Smooth muscle cell (in vitro differentiated cells): ENCODE measurements around the gene NUDT5. TPM values are rescaled to one million over a fixed set of nuclear protein-coding genes. Genes with fewer than 3 reads are reported as not detected.

Source experiments
- DNase-seq: peaks from one replicate; lab custom pipeline; 2025; ENCODE audit not compliant: unreplicated experiment; lab: John Stamatoyannopoulos, UW
- H2AFZ ChIP-seq: fragments of 200-600 bp; sonication (generic); 2 replicates; pipeline ENCODE4 v1.6.0; 2016; ENCODE audit warnings: antibody characterized with exemption, low read depth, mild to moderate bottlenecking
- H3F3A ChIP-seq: fragments of 200-600 bp; sonication (generic); 2 replicates; pipeline ENCODE4 v1.6.0; 2017; ENCODE audit warnings: antibody characterized with exemption, low read depth
- H3K27ac ChIP-seq: fragments of 200-600 bp; sonication (generic); 2 replicates; pipeline ENCODE4 v1.5.1; 2016; ENCODE audit warnings: low read depth, mild to moderate bottlenecking
- H3K27me3 ChIP-seq: fragments of 200-600 bp; sonication (generic); 2 replicates; pipeline ENCODE4 v1.6.1; 2016; ENCODE audit warnings: low read depth, mild to moderate bottlenecking
- H3K36me3 ChIP-seq: fragments of 200-600 bp; sonication (generic); 2 replicates; pipeline ENCODE4 v1.5.1; 2016; ENCODE audit warnings: low read depth
- H3K4me1 ChIP-seq: fragments of 200-600 bp; sonication (generic); 2 replicates; pipeline ENCODE4 v1.5.1; 2016; ENCODE audit warnings: low read depth
- H3K4me2 ChIP-seq: fragments of 200-600 bp; sonication (generic); 2 replicates; pipeline ENCODE4 v1.6.0; 2016; ENCODE audit warnings: mild to moderate bottlenecking
- H3K4me3 ChIP-seq: fragments of 200-600 bp; sonication (generic); 2 replicates; pipeline ENCODE4 v1.5.1; 2016; ENCODE audit warnings: mild to moderate bottlenecking
- H3K79me2 ChIP-seq: fragments of 200-600 bp; sonication (generic); 2 replicates; pipeline ENCODE4 v1.6.0; 2016; ENCODE audit warnings: low read depth, mild to moderate bottlenecking
- H3K9ac ChIP-seq: fragments of 200-600 bp; sonication (generic); 2 replicates; pipeline ENCODE4 v1.6.0; 2016; ENCODE audit warnings: low read depth
- H3K9me3 ChIP-seq: fragments of 200-600 bp; sonication (generic); replicated peaks from 2 replicates; pipeline ENCODE4 v1.5.1; 2016; ENCODE audit warnings: low read depth
- H4K20me1 ChIP-seq: fragments of 200-600 bp; sonication (generic); 2 replicates; pipeline ENCODE4 v1.6.0; 2016; ENCODE audit warnings: low read depth
- WGBS: methylation state at CpG from one replicate; pipeline ENCODE4 v1.1.7; 2016; ENCODE audit warnings: low lambda C conversion rate; 5-methylcytosine and 5-hydroxymethylcytosine counted together
- polyA plus RNA-seq: library from polyadenylated mRNA; unstranded; fragments of >200 nt; fragmentation: Nextera tagmentation; extraction: Ambion mirVana; gene quantifications from 2 replicates; pipeline ENCODE4 v1.2.1, GENCODE V29; 2016
- total RNA-seq: library from RNA; depleted of rRNA; stranded (reverse); fragments of >200 nt; gene quantifications from 2 replicates; pipeline ENCODE4 v1.2.3, GENCODE V29; 2014
- TF ChIP-seq, protein P1 (sequence below): fragments of 200-600 bp; sonication (generic); IDR thresholded peaks from 2 replicates; pipeline ENCODE4 v1.5.1; 2017; ENCODE audit warnings: borderline replicate concordance, mild to moderate bottlenecking, antibody characterized with exemption; ENCODE audit not compliant: insufficient read depth, poor library complexity, severe bottlenecking

Gene NUDT5
- total and polyA plus RNA-seq, 2 experiments from 2014 or later: 64.8 to 89.6 TPM

DNA sequence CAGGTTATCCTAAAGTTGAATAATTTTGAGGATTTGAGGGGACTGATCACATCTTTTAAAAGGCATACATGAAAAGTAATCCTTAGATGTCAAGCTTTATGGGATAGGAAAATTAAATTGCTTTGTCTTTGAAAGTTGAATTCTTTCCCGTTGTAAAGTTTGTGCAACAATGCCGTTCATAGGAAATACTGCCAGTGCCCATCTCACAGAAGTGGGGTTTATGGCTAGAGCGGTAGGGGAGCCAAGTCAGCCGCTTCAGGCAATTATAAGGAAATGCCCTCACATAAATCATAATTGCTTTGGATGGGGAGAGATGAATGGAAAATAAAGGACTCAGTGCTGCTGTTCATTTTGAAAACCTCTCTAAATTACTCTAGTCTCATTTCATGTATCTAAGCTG is 18.4 kb upstream of the NUDT5 start:
- Histone ChIP-seq H3K4me3 (no peak overlapping the region), H4K20me1 (peaks cover 6% of the 10 kb centered on the region), H3K27ac (no peak overlapping the region), H3K9me3 (no peaks in the 10 kb centered on the region), H3K4me2 (no peak overlapping the region), H3K36me3 (peaks cover 19% of the 10 kb centered on the region), H3F3A (peaks cover 3% of the 10 kb centered on the region), H3K27me3 (no peaks in the 10 kb centered on the region), H3K9ac (no peak overlapping the region), H3K79me2 (peaks cover 5% of the 10 kb centered on the region), H3K4me1 (no peaks in the 10 kb centered on the region), H2AFZ (no peak overlapping the region)
- TF ChIP-seq, protein P1, sequence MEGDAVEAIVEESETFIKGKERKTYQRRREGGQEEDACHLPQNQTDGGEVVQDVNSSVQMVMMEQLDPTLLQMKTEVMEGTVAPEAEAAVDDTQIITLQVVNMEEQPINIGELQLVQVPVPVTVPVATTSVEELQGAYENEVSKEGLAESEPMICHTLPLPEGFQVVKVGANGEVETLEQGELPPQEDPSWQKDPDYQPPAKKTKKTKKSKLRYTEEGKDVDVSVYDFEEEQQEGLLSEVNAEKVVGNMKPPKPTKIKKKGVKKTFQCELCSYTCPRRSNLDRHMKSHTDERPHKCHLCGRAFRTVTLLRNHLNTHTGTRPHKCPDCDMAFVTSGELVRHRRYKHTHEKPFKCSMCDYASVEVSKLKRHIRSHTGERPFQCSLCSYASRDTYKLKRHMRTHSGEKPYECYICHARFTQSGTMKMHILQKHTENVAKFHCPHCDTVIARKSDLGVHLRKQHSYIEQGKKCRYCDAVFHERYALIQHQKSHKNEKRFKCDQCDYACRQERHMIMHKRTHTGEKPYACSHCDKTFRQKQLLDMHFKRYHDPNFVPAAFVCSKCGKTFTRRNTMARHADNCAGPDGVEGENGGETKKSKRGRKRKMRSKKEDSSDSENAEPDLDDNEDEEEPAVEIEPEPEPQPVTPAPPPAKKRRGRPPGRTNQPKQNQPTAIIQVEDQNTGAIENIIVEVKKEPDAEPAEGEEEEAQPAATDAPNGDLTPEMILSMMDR: no peak
- 91% methylated on average over 4 of the region's 4 CpGs for WGBS
- no peak for DNase-seq

DNA sequence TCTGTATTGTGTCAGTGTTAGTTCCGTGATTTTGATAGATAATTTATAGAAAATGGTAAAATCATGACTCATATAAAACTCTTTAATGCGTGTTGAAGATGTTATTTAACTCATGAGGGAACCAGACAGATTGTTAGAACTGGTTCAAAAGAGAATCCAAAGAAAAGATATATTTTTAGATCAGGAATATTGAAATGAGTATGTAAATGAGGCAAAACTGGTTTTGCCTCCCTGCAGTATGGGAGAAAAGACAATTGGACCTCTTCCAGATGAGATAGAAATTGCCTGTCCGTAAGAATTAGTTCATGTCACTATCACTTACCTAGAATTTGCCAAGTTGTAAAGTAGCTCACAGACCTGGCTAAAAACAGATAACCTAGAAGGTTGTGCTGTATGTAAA is 17.9 kb upstream of the NUDT5 start:
- WGBS: 97% methylated on average over 3 of the region's 3 CpGs
- Histone ChIP-seq H3K4me2 (no peak overlapping the region), H3K36me3 (peaks cover 19% of the 10 kb centered on the region)

DNA sequence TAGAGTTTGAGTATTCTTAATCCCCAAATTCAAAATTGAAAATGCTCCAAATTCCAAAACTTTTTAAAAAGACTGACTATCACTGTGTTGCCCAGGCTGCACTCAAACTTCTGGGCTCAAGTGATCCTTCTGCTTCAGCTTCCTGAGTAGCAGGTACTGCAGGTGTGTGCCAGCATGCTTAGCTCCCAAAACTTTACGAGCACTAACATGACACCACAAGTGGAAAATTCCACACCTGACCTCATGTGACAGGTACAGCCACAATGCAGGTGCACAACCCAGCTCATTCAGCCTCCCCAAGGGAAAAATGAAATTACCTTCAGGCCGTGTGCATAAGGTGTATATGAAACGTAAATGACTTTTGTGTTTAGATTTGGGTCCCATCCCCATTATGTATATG is 16.8 kb upstream of the NUDT5 start:
- TF ChIP-seq, protein P1: no peak
- 94% methylated on average over 3 of the region's 3 CpGs for WGBS
- Histone ChIP-seq H3K9ac (no peak overlapping the region), H3K79me2 (peaks cover 5% of the 10 kb centered on the region), H3F3A (peaks cover 3% of the 10 kb centered on the region), H3K9me3 (no peaks in the 10 kb centered on the region), H3K4me1 (no peaks in the 10 kb centered on the region), H3K27me3 (no peaks in the 10 kb centered on the region), H3K4me3 (no peak overlapping the region), H3K36me3 (peaks cover 20% of the 10 kb centered on the region), H2AFZ (no peak overlapping the region), H3K4me2 (no peak overlapping the region), H4K20me1 (peaks cover 6% of the 10 kb centered on the region), H3K27ac (no peak overlapping the region)
- DNase-seq: no peak

More for the DNA sequence above, 17.9 kb upstream of the NUDT5 start:
- Histone ChIP-seq H3K4me1 (no peaks in the 10 kb centered on the region), H3K27ac (no peak overlapping the region), H4K20me1 (peaks cover 6% of the 10 kb centered on the region), H3K79me2 (peaks cover 5% of the 10 kb centered on the region), H3K4me3 (no peak overlapping the region), H2AFZ (no peak overlapping the region), H3F3A (peaks cover 3% of the 10 kb centered on the region), H3K9me3 (no peaks in the 10 kb centered on the region), H3K27me3 (no peaks in the 10 kb centered on the region), H3K9ac (no peak overlapping the region)
- DNase-seq: no peak
- TF ChIP-seq, protein P1: no peak

DNA sequence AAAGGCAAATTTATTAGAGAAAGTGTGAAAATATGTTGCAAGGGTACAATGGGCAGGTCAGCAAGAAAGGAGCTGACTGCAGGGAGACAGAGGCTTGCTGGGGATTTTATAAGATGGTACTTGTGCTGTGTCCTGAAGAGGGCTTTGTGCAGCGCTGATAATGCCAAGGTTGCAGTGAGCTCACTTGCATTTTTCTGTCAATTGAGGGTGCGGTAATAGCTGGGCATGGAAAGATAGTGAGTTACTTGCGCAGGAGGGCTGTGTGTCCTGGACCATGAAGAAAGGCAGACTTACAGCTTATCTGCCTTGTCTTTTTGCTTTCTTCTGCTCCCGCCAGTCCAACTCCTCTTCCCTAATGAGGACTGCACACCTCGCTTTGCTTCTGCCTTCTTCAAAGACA is 12.8 kb upstream of the NUDT5 start:
- WGBS: over 99% methylated on average over 5 of the region's 5 CpGs
- peaks cover 15% of the 10 kb centered on the region for H3K36me3 ChIP-seq
- no peak for DNase-seq
- peaks cover 3% of the 10 kb centered on the region for H3F3A ChIP-seq
- H3K27ac ChIP-seq: no peak overlapping the region
- TF ChIP-seq, protein P1: no peak
- H3K9ac ChIP-seq: no peak overlapping the region
- H2AFZ ChIP-seq: no peak overlapping the region
- H3K4me3 ChIP-seq: no peak overlapping the region
- peaks cover 28% of the 10 kb centered on the region for H3K79me2 ChIP-seq
- H4K20me1 ChIP-seq: peaks cover 10% of the 10 kb centered on the region
- no peaks in the 10 kb centered on the region for H3K27me3 ChIP-seq
- H3K4me2 ChIP-seq: no peak overlapping the region
- H3K4me1 ChIP-seq: no peaks in the 10 kb centered on the region
- no peaks in the 10 kb centered on the region for H3K9me3 ChIP-seq
